Activated CD4-positive, alpha-beta T cell treated with anti-CD3 and anti-CD28 coated beads for 24 hours (primary cell): ENCODE data around the gene POR.

Experiments
- DNase-seq, 2 donors: peaks; one replicate each; pipeline ENCODE4 v3.0.0-alpha.2; 2020; ENCODE audit warnings: low read depth in 2 of 2

The POR gene

GRCh38 chr7:75953931-75954330, 39.0 kb downstream of the POR start:
- no peak for DNase-seq

GRCh38 chr7:75955331-75955955, 40.5 kb downstream of the POR start:
- DNase-seq = no peak

GRCh38 chr7:75957021-75957736, 42.2 kb downstream of the POR start:
- no peak for DNase-seq

- DNase-seq = no peak
Measured at GRCh38 chr7:75958802-75959543, 44.0 kb downstream of the POR start.

- DNase-seq = no peak
Measured at GRCh38 chr7:75960372-75960771, 45.4 kb downstream of the POR start.

GRCh38 chr7:75961218-75961617, 46.3 kb downstream of the POR start:
- no peak for DNase-seq

GRCh38 chr7:75962607-75963380, 47.8 kb downstream of the POR start:
- no peak for DNase-seq

- no peak for DNase-seq
Measured at GRCh38 chr7:75963381-75963995, 48.5 kb downstream of the POR start.

GRCh38 chr7:75965617-75966016, 50.7 kb downstream of the POR start:
- no peak for DNase-seq

GRCh38 chr7:75966190-75966961, 51.4 kb downstream of the POR start:
- no peak for DNase-seq

GRCh38 chr7:75967055-75967454, 52.1 kb downstream of the POR start:
- DNase-seq = no peak

GRCh38 chr7:75967487-75967997, 52.6 kb downstream of the POR start:
- no peak for DNase-seq

GRCh38 chr7:75968012-75968411, 53.1 kb downstream of the POR start:
- DNase-seq = no peak

GRCh38 chr7:75968561-75969001, 53.6 kb downstream of the POR start:
- no peak for DNase-seq

GRCh38 chr7:75969182-75969581, 54.2 kb downstream of the POR start:
- no peak for DNase-seq

- no peak for DNase-seq
Measured at GRCh38 chr7:75969704-75970498, 54.9 kb downstream of the POR start.

- DNase-seq = no peak
Measured at GRCh38 chr7:75971309-75971960, 56.5 kb downstream of the POR start.

GRCh38 chr7:75971961-75972763, 57.2 kb downstream of the POR start:
- DNase-seq = no peak
